Lower lobe of right lung (tissue), 2 donors: ENCODE data around the gene ZNF516. TPM values are rescaled to one million over a fixed set of nuclear protein-coding genes. Genes with fewer than 3 reads are reported as not detected.

Experiments
- ATAC-seq, 2 donors: fragments of 200-7000 bp; cut with Tn5 transposase; one replicate each; pipeline ENCODE4 v1.9.1; 2020 to 2022; ENCODE audit warnings: mild to moderate bottlenecking in 2 of 2, moderate library complexity in 2 of 2
- DNase-seq: peaks from one replicate; pipeline ENCODE4 v3.0.0-alpha.2; 2020
- H3K27ac ChIP-seq: fragments of 200-600 bp; one replicate; pipeline ENCODE4 v1.8.0; 2022
- H3K27me3 ChIP-seq: fragments of 200-600 bp; one replicate; pipeline ENCODE4 v1.8.0; 2022; ENCODE audit warnings: low read depth
- H3K36me3 ChIP-seq: fragments of 200-600 bp; one replicate; pipeline ENCODE4 v1.8.0; 2022; ENCODE audit warnings: mild to moderate bottlenecking
- H3K4me1 ChIP-seq: fragments of 200-600 bp; one replicate; pipeline ENCODE4 v1.8.0; 2022
- H3K4me3 ChIP-seq: fragments of 200-600 bp; one replicate; pipeline ENCODE4 v1.8.0; 2022; ENCODE audit warnings: mild to moderate bottlenecking
- H3K9me3 ChIP-seq: fragments of 200-600 bp; one replicate; pipeline ENCODE4 v1.8.0; 2022
- intact Hi-C: fragments of 100-400 bp; cut with DNase I; formaldehyde crosslinking; loops from one replicate; pipeline ENCODE4 v1.11.0; 2022
- total RNA-seq: library from RNA; stranded (reverse); fragmentation: NEBNext Ultra II Directional; extraction: Animal tissue kit (Norgen Biotek cat#: 25700); gene quantifications from one replicate; pipeline ENCODE4 v1.2.1, GENCODE V29; 2021
- TF ChIP-seq, protein P1 (sequence below): fragments of 200-600 bp; IDR thresholded peaks from one replicate; pipeline ENCODE4 v1.8.0; 2022; ENCODE audit warnings: antibody characterized with exemption, mild to moderate bottlenecking
- donor health status: DM: no; HTN: yes; CAD: no; lungs with severe emphysema.

ZNF516 gene
- total RNA-seq, 1 donor from 2014 or later: 28.8 TPM

DNA sequence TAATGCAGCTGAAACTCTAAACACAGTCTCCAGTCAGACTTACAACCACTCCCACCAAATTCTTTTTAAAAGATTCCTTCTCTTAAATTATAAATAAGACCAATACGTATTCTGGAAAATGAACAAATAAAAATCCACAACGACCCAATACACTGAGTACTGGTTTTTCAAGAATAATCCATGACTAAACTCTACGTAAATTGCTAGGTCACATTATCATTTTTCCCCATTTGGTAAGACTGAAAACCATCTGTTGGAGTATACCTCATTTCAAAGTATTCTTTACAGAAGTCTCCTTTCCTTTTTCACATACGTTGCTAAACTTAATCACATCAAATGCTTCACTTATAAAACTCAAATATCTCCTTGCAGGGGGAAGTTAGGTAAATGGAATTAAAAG, 6.0 kb downstream of the ZNF516 start:
- TF ChIP-seq, protein P1, sequence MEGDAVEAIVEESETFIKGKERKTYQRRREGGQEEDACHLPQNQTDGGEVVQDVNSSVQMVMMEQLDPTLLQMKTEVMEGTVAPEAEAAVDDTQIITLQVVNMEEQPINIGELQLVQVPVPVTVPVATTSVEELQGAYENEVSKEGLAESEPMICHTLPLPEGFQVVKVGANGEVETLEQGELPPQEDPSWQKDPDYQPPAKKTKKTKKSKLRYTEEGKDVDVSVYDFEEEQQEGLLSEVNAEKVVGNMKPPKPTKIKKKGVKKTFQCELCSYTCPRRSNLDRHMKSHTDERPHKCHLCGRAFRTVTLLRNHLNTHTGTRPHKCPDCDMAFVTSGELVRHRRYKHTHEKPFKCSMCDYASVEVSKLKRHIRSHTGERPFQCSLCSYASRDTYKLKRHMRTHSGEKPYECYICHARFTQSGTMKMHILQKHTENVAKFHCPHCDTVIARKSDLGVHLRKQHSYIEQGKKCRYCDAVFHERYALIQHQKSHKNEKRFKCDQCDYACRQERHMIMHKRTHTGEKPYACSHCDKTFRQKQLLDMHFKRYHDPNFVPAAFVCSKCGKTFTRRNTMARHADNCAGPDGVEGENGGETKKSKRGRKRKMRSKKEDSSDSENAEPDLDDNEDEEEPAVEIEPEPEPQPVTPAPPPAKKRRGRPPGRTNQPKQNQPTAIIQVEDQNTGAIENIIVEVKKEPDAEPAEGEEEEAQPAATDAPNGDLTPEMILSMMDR: no peak
- no peak overlapping the region for H3K4me3 ChIP-seq
- DNase-seq: no peak
- H3K9me3 ChIP-seq: no peaks in the 10 kb centered on the region
- no peaks in the 10 kb centered on the region for H3K27me3 ChIP-seq
- ATAC-seq: no peak
- intact Hi-C loops: no loop called here
- H3K27ac ChIP-seq: no peak overlapping the region
- H3K36me3 ChIP-seq: no peaks in the 10 kb centered on the region
- peaks cover 36% of the 10 kb centered on the region for H3K4me1 ChIP-seq

DNA sequence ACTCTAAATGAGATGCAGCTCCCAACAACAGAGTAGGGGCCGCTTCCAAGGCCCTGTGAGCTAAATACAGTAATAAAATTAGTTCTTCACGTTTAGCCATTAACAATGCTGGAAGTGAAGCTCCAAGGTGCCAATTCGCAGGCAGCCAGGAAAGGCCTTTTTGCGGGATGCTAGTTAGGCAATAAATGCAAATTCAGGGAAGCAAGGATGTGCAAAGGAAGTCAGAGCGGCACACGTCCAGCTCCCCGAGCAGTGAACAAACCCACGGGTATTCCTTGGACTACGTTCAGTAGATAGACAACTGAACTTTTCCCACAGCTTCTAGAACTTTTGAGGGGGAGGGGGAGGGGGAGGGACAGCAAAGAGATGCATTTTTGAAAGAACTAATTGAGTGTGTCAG, 6.9 kb downstream of the ZNF516 start:
- Histone ChIP-seq H3K27ac (no peak overlapping the region), H3K4me1 (peaks cover 32% of the 10 kb centered on the region), H3K4me3 (no peak overlapping the region), H3K36me3 (no peaks in the 10 kb centered on the region), H3K27me3 (no peaks in the 10 kb centered on the region), H3K9me3 (no peaks in the 10 kb centered on the region)
- intact Hi-C loops: no loop called here
- ATAC-seq (no peak), DNase-seq (no peak)
- TF ChIP-seq, protein P1: no peak

DNA sequence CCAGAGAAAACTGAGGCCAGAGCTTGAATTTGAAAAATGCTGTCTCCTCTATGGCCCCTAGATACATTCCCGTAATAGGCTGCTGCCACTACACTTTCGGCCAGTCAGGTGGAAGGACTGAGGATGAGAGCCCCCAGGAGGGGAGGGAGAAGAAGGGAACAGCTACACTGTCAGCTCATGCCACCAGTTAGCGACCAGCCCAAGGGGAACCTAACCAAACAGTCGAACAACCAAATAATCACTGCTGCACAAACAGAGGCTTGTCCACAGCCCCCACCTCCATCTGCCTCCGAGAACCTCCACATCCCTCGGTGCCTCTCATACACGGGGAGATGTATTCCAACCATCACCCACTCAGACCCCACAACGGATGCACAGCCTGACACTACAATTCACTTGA, 7.3 kb downstream of the ZNF516 start:
- Histone ChIP-seq H3K36me3 (no peaks in the 10 kb centered on the region), H3K4me3 (no peak overlapping the region), H3K27ac (no peak overlapping the region), H3K27me3 (no peaks in the 10 kb centered on the region), H3K9me3 (no peaks in the 10 kb centered on the region), H3K4me1 (peaks cover 32% of the 10 kb centered on the region)
- DNase-seq: no peak
- TF ChIP-seq, protein P1: no peak
- intact Hi-C loops: no loop called here
- no peak for ATAC-seq

DNA sequence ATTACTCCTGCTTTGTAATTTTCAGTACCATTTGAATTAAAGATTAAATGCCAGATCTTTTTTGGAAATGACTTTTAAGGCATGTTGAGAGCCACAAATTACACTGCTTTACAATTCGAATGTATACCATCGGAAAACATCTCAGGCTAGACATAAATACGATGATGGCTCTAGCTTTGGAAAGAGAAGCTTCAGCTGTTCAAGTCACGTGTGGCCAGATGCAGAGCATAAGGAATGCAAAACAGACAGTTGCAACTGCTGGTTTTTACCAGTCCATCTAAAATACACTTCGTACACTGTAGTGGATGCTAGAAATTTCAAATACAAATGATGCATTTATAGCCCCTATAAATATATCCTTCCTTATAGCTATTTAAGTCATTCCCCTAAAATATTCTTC, 8.0 kb downstream of the ZNF516 start:
- Histone ChIP-seq H3K4me3 (no peak overlapping the region), H3K36me3 (no peaks in the 10 kb centered on the region), H3K27ac (no peak overlapping the region), H3K27me3 (no peaks in the 10 kb centered on the region), H3K9me3 (no peaks in the 10 kb centered on the region), H3K4me1 (peaks cover 36% of the 10 kb centered on the region)
- DNase-seq (no peak), ATAC-seq (no peak)
- intact Hi-C loops: no loop called here
- TF ChIP-seq, protein P1: no peak

DNA sequence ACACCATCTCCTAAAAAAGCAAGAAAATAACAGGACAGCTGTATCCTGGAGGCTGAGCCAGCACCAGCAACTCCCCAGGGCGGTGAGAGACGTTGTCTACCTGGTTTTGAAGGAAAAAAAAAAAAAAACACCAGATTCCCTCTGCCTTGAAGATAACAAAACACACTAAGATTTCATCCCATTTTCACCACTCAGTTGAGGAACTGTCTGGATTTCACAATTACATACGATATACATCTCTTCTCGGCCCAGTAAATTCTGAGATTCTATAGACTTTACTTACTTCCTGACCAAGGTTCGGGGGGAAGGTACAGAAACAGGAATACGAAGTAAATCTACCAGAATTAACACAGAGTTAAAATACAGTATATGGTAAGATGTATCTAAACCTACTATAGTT, 8.5 kb downstream of the ZNF516 start:
- no peak overlapping the region for H3K4me3 ChIP-seq
- DNase-seq (no peak), ATAC-seq (no peak)
- H3K9me3 ChIP-seq: no peaks in the 10 kb centered on the region
- no peak overlapping the region for H3K27ac ChIP-seq
- H3K36me3 ChIP-seq: no peaks in the 10 kb centered on the region
- H3K27me3 ChIP-seq: no peaks in the 10 kb centered on the region
- intact Hi-C loops: no loop called here
- peaks cover 36% of the 10 kb centered on the region for H3K4me1 ChIP-seq
- TF ChIP-seq, protein P1: no peak

DNA sequence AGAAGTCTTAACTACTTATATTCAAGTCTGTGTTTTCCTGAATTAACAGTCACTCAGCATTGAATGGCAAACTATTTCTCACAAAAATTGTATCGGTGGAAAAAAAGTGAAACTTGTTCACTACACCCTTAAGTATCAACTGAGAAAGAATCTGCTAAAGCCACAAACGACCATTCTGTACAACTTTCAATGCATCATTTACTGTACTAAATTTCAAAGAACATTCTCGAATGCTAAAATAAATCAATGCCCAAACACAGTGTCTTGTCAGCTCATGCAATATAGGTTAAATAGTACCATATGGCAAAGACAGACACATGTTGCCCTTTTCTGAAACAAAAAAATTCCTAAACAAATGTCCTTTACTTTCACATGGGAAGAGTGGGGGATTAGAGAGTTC, 9.0 kb downstream of the ZNF516 start:
- intact Hi-C loops: no loop called here

More for the DNA sequence above, 9.0 kb downstream of the ZNF516 start:
- TF ChIP-seq, protein P1: no peak
- Histone ChIP-seq H3K27me3 (no peaks in the 10 kb centered on the region), H3K4me3 (no peak overlapping the region), H3K27ac (no peak overlapping the region), H3K4me1 (peaks cover 36% of the 10 kb centered on the region), H3K9me3 (no peaks in the 10 kb centered on the region), H3K36me3 (no peaks in the 10 kb centered on the region)
- DNase-seq (no peak), ATAC-seq (no peak)
